HuH-7.5 (cell line): ENCODE measurements around the gene LRG1.

Experiments
- DNase-seq: peaks from one replicate; pipeline ENCODE4 v3.0.0; 2011; ENCODE audit warnings: low spot score

LRG1 gene

DNA sequence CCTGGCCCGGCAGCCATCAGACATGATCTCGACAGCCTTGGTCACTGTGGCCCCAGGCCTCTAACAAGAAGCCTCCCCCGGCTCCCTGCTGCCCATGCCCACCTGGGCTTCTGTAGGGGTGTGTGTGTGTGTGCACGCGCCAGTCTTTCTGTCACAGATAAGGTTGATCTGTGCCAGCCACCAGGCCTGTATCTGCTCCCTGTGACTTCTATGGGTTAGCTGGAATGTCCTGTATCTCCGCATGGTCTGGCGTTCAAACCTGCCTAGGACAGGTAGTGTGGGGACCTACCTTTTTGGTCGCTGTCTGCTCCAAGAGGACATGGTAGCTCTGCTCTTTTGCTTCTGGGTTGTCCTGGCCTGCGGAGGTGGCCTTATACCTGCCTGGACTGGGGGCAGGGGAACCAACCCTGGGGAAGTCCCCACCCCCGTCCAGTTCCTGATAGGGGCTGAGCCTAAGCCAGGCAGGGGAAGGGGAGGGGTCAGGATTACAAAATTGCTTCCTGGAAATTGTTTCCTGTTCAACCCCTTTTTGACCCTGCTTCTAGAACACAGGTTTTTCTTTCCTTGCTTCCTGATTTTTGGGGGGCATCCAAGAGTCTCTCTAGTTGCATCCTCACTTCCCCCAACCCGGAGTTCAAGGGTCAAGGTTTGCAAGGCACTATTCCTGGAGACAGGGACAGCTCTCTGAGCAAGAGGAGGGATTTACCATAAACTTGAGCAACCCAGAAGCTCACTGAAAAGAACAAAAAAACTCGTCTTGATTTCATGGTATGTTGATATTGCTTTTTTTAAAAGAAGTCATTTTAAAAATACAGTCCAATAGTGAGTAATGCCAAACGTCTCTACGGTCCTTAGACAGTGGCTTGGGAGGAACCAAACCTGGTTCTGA, at the start of gene LRG1:
LRG1 (minus strand) TSS at position 344 of the 889 bp plus-strand sequence; CDS start at position 321, 23 bp downstream.
- peak; percentile 92 for DNase-seq

DNA sequence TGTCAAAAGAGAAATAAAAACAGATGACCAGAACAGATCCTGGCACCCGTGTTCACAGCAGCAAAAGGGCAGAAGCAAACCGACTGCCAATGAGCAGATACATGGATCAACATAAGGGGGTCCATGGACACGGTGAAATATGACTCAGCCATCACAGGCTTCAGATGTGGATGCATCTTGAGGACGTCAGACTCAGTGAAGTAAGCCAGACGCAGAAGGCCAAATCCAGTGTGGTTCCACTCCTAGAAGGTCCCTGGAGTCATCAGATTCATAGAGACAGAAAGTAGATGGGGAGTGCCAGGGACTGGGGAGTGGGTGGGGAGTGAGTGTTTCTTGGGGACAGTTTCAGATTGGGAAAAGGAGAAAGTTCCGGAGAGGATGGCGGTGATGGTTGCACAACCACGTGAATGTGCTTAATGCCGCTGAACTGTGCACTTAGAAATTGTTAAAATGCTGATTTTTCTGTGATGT, 48.5 kb upstream of the LRG1 start:
- no peak for DNase-seq

DNA sequence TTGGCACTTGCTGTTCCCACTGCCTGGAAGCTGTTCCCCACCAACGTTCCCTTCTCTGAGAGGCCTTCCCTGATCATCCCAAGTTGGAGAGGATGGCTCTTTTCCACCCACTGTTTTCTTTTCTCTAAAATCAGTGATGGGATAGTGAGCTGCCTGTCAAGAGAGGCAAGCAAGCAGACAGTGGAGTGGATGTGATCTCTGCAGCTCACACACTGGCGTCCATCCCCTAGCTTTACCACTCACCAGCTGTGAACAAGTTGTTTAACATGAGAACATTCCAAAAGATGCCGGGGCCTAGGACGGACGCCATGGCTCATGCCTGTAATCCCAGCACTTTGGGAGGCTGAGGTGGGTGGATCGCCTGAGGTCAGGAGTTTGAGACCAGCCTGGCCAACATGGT, 47.7 kb upstream of the LRG1 start:
- no peak for DNase-seq

DNA sequence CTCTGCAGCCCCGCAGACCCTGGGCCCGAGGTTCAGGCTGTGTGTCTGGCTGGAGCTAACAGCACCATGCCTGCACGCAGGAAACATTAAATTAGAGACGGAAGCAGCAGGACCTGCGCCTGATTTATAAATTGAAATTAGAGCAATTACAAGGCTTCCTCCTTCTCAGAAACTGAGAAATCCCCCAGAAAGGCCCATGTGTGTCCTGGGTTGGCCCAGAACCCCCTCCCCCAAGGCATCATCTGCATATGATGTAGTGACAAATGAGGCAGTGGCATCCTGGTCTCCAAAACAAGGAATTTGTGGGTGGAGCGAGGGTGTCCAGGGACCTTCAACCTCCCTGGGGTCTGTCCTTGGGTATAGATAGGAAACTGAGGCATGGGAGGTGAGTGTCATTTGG, 46.9 kb upstream of the LRG1 start:
- DNase-seq: no peak

DNA sequence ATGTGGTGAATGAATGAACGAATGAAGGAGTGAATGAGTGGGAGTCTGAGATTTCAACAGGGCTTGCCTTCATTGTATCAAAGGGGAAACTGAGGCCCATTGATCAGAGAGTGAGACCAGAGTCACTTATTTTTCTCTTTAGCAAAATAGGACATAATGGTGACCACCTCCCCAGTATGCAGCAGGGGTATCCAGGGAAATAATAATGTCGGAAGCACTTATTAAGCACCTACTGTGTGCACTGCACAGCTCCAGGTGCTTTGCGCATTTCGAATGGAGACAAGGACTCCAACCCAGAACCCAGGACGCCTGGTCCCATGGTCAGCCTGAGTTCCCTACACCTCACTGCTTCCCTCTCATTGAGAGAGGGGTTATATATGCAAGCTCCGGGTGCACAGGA, 46.4 kb upstream of the LRG1 start:
- no peak for DNase-seq

- no peak for DNase-seq
Observed at GRCh38 chr19:4585556-4585955, 45.7 kb upstream of the LRG1 start.

DNA sequence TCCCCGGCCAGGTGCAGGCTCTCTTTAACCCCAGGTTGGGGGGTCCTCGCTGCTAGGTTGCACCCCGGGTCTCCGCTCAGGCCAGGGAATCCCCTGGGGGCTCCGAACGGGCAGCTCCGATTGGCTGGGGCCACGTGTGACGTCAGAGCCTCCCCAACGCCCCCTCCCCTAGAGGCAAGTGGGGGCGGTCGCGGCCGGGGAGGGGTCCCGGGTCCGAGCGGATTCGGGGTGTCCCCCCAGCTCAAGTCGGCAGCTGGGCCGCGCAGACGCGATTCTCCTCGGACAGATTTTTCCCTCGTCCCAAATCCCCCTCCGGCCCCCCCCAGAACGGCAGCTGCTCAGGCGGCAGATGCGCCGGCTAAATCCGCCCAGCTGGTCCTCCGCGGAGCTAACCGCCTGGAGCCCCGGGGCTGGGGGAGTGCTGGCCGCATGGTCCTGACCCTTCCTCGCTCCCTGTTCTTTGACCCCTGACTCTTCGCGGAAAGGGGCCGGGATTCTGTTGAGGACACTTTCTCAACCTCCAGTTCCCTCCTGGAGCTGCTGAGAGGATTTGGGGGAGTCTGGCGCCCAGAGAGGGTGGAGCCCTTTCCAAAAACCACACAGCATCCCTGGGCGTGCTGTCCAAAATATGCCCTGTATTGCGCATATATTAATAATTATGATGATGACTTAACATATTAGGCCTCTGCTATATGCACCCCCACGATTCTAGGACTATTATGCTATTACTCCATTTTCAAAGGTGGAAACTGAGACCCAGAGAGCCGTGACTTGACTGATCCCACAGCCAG, 45.0 kb upstream of the LRG1 start:
- DNase-seq: peak; percentile 74

DNA sequence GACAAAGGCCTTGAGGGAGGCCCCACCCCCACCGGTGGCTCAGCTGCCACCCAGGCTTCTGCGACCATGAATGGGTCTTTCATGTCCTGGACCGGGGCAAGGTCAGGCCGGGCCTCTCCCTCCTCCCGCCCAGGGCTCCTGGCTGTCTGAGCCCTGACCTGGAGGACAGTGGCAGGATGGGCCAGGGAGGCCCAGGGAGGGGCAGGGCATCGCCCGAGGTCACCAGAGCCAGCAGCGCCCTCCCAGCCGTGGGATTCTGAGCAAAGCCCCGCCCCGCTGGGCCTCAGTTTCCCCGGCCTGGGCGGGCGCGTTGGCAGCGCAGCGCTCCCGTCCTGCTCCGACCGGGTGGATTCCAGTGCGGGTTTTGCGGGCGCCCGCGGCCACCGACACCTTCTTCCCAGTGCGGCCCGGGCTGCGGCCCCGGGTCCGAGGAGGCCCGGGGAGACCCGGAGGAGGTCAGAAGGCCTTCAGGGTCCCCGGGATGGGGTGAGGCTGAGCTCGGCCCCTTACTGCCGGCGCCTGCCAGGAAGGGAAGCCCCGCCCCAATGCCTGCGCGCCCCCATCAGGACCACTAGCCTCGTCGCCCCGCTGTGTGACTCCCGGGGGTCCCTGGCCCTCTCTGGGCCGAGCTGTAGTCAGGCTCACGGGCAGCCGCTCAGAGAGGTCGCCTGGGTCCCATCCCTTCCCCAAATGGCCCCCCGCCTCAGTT, 44.3 kb upstream of the LRG1 start:
- DNase-seq: peak; percentile 93

GRCh38 chr19:4582980-4583842, 43.4 kb upstream of the LRG1 start:
- DNase-seq: peak; percentile 49

GRCh38 chr19:4581666-4582553, 42.1 kb upstream of the LRG1 start:
- DNase-seq: peak; percentile 89

DNA sequence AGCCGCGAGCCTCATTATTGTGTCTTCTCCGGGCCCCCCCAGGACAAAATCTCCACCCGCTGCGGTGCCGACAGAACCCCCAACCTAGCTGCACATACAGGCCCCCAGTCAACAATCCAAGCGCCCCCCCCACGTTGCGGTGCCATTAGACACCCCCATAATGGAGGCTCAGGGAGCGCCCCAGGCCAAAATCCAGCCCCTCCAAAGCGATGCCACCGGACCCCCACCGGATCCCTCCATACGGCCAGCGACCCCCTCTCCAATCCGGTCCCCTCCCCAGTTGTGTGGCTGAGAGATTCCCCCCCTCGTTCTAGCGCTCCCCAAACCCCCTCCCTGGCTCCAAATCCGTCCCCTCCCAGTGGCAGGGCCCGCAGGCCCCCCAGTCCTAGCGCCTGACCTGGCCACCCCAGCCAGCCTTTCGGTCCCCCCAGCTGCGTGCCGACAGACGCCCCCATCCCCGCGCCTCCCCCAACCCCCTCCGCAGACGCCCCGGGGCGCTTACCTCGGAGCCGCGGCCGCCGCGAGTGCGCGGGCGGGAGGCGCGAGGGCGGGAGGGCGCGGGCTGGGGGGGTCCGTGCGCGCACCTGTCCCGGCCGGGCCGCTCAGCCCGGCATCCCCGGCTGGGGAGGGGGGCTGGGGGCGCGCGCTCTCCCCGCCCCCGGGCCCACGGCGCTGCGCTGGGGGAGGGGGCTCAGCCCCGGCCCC, 41.3 kb upstream of the LRG1 start:
- DNase-seq: peak; percentile 58

- peak; percentile 83 for DNase-seq
Observed at GRCh38 chr19:4580021-4580901, 40.4 kb upstream of the LRG1 start.

GRCh38 chr19:4579389-4579788, 39.6 kb upstream of the LRG1 start:
- no peak for DNase-seq

DNA sequence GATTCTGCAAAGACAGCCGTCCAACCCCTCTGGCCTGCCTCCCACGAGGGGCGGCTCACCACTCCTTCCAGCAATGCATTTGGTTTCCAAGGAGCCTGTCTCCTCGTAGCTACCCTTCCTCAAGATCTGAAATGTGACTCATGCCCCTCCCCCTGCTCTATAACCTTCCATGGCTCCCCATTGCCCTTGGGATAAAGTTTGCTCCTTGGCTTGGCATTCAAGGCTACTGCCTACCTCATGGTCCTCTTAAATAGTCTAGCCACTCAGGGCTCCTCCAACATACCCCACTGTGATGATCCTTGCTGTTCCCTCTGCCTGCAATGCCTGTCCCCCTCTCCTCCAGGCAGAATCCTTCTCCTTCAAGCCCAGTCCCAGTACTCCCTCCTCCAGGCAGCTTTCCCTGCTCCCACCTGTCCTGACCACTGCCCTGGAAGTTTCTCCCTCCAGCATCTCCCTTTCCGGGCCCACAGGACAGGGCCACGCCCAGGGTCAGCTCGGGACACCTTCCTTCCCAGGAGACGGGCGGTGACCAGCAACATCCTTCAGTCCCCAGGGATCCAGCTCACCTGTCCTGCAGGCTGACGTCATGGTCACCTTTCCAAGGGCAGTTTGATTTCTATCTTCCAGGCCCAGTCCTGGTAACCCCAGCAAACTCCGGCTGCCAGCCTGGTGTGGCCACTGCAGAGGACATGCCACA, 38.9 kb upstream of the LRG1 start:
- peak; percentile 35 for DNase-seq

GRCh38 chr19:4577020-4577782, 37.4 kb upstream of the LRG1 start:
- peak; percentile 70 for DNase-seq

DNA sequence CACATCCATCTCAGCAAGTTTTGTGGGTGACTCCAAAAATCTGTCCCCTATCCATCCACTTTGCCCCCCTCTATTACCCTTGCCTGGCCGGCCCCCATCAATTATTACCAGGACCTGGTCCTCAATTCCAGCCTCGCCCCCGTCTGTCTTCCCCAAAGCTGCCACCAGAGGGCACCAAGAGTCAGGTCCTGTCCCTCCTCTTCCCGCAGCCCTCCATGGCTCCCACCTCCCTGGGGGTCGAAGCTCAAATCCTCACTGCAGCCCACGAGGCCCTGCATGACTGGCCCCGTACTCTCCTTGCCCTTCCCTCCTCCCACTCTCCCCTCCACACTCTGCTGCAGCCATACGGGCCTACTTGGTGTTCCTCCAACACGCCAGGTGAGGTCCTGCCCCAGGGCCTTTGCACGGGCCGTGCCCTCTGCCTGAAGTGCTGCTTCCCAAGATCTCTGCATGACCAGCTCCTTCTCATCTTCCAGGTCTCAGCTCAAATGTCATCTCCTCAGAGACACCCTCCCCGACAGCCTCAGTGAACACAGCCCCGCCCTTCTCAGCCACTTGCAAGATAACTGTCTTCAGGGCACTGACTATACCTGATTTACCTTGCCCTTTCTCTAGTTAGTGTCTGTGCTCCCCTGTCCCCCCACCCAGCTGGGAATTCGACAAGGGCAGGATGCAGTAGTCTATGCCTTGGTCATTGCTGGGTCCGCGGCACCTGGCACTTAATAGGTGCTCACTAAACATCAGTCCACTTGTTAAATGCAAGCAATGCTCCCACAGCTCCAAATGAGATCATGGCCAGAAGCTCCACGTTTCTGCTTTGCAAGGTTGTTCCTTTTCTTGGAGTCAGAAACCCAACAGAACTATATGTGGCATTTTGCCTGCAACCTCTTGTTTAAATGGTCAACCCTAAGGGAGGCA, 36.4 kb upstream of the LRG1 start:
- DNase-seq: peak; percentile 93
